SK-N-SH treated with all-trans-retinoic acid at 6 μM for 48 hours (cell line): Measurements from ENCODE around the gene PTPN7.

Experiments
- GLIS3 ChIP-seq: fragments of 250-450 bp; sonication (Bioruptor Pico); IDR thresholded peaks from 2 replicates; pipeline ENCODE4 v1.5.0; 2020; ENCODE audit warnings: mild to moderate bottlenecking, moderate library complexity
- OSR1 ChIP-seq: fragments of 250-450 bp; sonication (Bioruptor Pico); IDR thresholded peaks from 2 replicates; pipeline ENCODE4 v1.8.0; 2022; ENCODE audit warnings: moderate library complexity, mild to moderate bottlenecking, inconsistent platforms
- PATZ1 ChIP-seq: fragments of 250-450 bp; sonication (Bioruptor Pico); IDR thresholded peaks from 2 replicates; pipeline ENCODE4 v1.8.0; 2020; ENCODE audit warnings: mild to moderate bottlenecking, moderate library complexity, borderline replicate concordance
- POU6F1 ChIP-seq: fragments of 250-450 bp; sonication (Bioruptor Pico); IDR thresholded peaks from 2 replicates; pipeline ENCODE4 v1.8.0; 2021; ENCODE audit warnings: low read depth, mild to moderate bottlenecking, moderate library complexity, borderline replicate concordance
- ZC3H10 ChIP-seq: fragments of 250-450 bp; sonication (Bioruptor Pico); IDR thresholded peaks from 2 replicates; pipeline ENCODE4 v1.5.1; 2021; ENCODE audit warnings: mild to moderate bottlenecking, moderate library complexity
- ZFP30 ChIP-seq: fragments of 450-650 bp; formaldehyde crosslinking; IDR thresholded peaks from 2 replicates; pipeline ENCODE4 v1.5.0; 2022; ENCODE audit warnings: mild to moderate bottlenecking, moderate library complexity
- ZNF565 ChIP-seq: fragments of 450-650 bp; formaldehyde crosslinking; conservative IDR thresholded peaks from 2 replicates; pipeline ENCODE4 v1.5.0; 2020; ENCODE audit warnings: low read depth, mild to moderate bottlenecking, moderate library complexity

DNA sequence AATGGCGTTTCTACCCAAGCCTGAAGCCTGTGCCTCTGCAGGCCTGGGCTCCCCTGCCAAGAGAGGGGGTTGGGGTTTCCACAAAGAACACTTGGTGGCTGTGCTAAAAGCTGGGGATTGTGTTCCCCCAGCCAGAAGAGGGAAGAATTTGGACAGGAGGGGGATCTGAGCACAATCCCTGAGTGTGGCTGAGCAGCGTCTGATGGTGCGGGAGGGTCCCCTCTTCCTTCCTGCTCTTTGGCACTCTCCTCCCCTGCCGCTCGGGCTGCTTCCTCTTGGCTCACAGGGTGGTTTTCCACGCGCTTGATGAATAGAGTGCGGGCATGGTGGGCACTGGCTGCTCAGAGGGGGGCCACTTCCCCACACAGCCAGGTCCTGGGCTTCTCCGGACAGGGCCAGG, 34.0 kb downstream of the PTPN7 start:
- TF ChIP-seq ZNF565, result no peak
- TF ChIP-seq PATZ1 (CRISPR knock-in tag), result no peak
- no peak for TF ChIP-seq GLIS3 (CRISPR knock-in tag)
- TF ChIP-seq ZFP30 (CRISPR knock-in tag), result no peak
- TF ChIP-seq OSR1 (CRISPR knock-in tag), result no peak
- no peak for TF ChIP-seq ZC3H10
- no peak for TF ChIP-seq POU6F1
